Measurements from ENCODE around the gene PLCB2.
A peak's percentile ranks its signal among the peaks of the same experiment; 100 is the strongest.

- TF ChIP-seq CTCF (IDR thresholded peaks at IDR 0.05; ENCODE audit: extremely low read depth in 1 of 2, insufficient read depth in 1 of 2, low read depth in 1 of 2, low read length in 2 of 2), result no peak
- TF ChIP-seq POLR2A (IDR thresholded peaks at IDR 0.05; ENCODE audit: low read depth, low read length), result no peak
- no peak for TF ChIP-seq POLR2AphosphoS5 (IDR thresholded peaks at IDR 0.05; ENCODE audit: insufficient read depth, low read depth, low read length)
- TF ChIP-seq MAX (IDR thresholded peaks at IDR 0.05; ENCODE audit: insufficient read depth, insufficient read length), result no peak
- TF ChIP-seq JUN (IDR thresholded peaks at IDR 0.05; ENCODE audit: borderline replicate concordance, insufficient read depth, insufficient read length, low read depth), result no peak
- TF ChIP-seq EZH2 (IDR thresholded peaks at IDR 0.05; ENCODE audit: borderline replicate concordance, low read depth, low read length, severe bottlenecking), result peak; percentile 95
- TF ChIP-seq FOS (IDR thresholded peaks at IDR 0.05; ENCODE audit: borderline replicate concordance, insufficient read depth, low read length), result no peak
- TF ChIP-seq MYC (IDR thresholded peaks at IDR 0.05; ENCODE audit: low read depth, low read length), result no peak
These were observed 55.1 kb downstream of the PLCB2 start for GRCh38 chr15:40252438-40253166.

All from endothelial cell of umbilical vein (primary cell).